Measurements from ENCODE around the gene HTT. TPM values are rescaled to one million over a fixed set of nuclear protein-coding genes. Genes with fewer than 3 reads are reported as not detected.

Gene HTT
- total and polyA plus RNA-seq, 9 of the 15 experiments (the other 6 are each of a cell fraction or from before 2014, with no cell fraction given): 0.66 to 31.6 (median 14.7) TPM

- H3K27ac ChIP-seq (ENCODE audit: extremely low read depth, low read depth, low read length): no peak overlapping the region
- no peak for TF ChIP-seq RHOXF2B (CRISPR knock-in tag; conservative IDR thresholded peaks at IDR 0.05)
- no peak for TF ChIP-seq ZNF766 (CRISPR knock-in tag; conservative IDR thresholded peaks at IDR 0.05)
- no peak for TF ChIP-seq SMC3 (conservative IDR thresholded peaks at IDR 0.05; ENCODE audit: insufficient read depth, low read depth, low read length)
- no peak for TF ChIP-seq MYNN (IDR thresholded peaks at IDR 0.05)
- no peak for TF ChIP-seq MYNN (CRISPR knock-in tag; IDR thresholded peaks at IDR 0.05)
- TF ChIP-seq ZNF79 (CRISPR knock-in tag; IDR thresholded peaks at IDR 0.05; ENCODE audit: low read depth): no peak
- TF ChIP-seq ARID1B (IDR thresholded peaks at IDR 0.05): no peak
- ChIA-PET POLR2A (interaction anchor here (0.6 to 1.4 kb wide), 2 partner anchors 26 to 227 kb away, joined by 4 to 5 read pairs; no protein-coding TSS in a partner anchor), CTCF (ENCODE audit: low intra/inter-chr PET ratio) (no interaction called here)
- H3K36me3 ChIP-seq (ENCODE audit: control insufficient read depth, insufficient read depth, low read length): no peaks in the 10 kb centered on the region
- ATAC-seq (peak; percentile 35; the same call in 2 of the 3 replicates), FAIRE-seq (no peak), DNase-seq (ENCODE audit: extremely low read depth in 1 of 4, low spot score in 3 of 4) (no peak)
- H3K9ac ChIP-seq (ENCODE audit: insufficient read depth in 1 of 2, low read depth in 2 of 2, low read length in 2 of 2): peak overlapping the region in 1 of 2 experiments; percentile 43; a peak in 1 of 4 replicates
- WGBS (ENCODE audit: insufficient coverage, low coverage, missing lambda C conversion rate): 23% methylated on average over 18 of the region's 25 CpGs
- in situ Hi-C loops (cut with MboI) (no loop called here), intact Hi-C loops (cut with micrococcal nuclease) (no loop called here)
- H3K27me3 ChIP-seq (ENCODE audit: control insufficient read depth in 2 of 2, insufficient read depth in 2 of 2, low read length in 2 of 2): peaks cover 38 to 53% of the 10 kb centered on the region in 2 experiments; a peak in 3 of 5 replicates
- no peaks in the 10 kb centered on the region for H3K9me3 ChIP-seq (replicated peaks; ENCODE audit: control insufficient read depth, insufficient read depth, low read depth, low read length)
- H3K4me1 ChIP-seq (replicated peaks in 1 of 2; ENCODE audit: control insufficient read depth in 2 of 2, insufficient read depth in 2 of 2, low read length in 2 of 2): peaks cover 0 to 29% of the 10 kb centered on the region in 2 experiments; a peak in 2 of 5 replicates
- H3K4me2 ChIP-seq (ENCODE audit: insufficient read depth, low read length): no peak overlapping the region
- no peaks in the 10 kb centered on the region for H4K20me1 ChIP-seq (replicated peaks; ENCODE audit: control insufficient read depth, insufficient read depth, low read length)
- no peak overlapping the region for H3K4me3 ChIP-seq
- H3K79me2 ChIP-seq (ENCODE audit: control insufficient read depth, insufficient read depth, low read length): no peaks in the 10 kb centered on the region
- no peaks in the 10 kb centered on the region for H3K9me1 ChIP-seq (ENCODE audit: control insufficient read depth, insufficient read depth, low read length)
- H2AFZ ChIP-seq (ENCODE audit: low read depth, low read length): no peak overlapping the region
- BruUV-seq (replicated peaks): no TSS peak
Measured at GRCh38 chr4:3269105-3269927, 194.8 kb downstream of the HTT start.
